Lower leg skin (tissue), 4 donors: ENCODE measurements around the gene NOTCH1. TPM values are rescaled to one million over a fixed set of nuclear protein-coding genes. Genes with fewer than 3 reads are reported as not detected.

Experiments used
- DNase-seq, 2 donors: peaks; one replicate each; pipeline ENCODE4 v3.0.0-alpha.2; 2019; ENCODE audit warnings: low spot score in 2 of 2
- H3K4me3 ChIP-seq: fragments of 200-600 bp; sonication (generic); 2 replicates; pipeline ENCODE4 v1.5.1; 2017; ENCODE audit warnings: mild to moderate bottlenecking, low read depth; ENCODE audit not compliant: poor library complexity, severe bottlenecking
- POLR2A ChIP-seq, 2 donors: fragments of 450-650 bp; IDR thresholded peaks; one replicate each; pipeline ENCODE4 v1.6.1; 2016 to 2017; ENCODE audit warnings: antibody characterized with exemption in 2 of 2, mild to moderate bottlenecking in 1 of 2, moderate library complexity in 1 of 2
- WGBS, 2 donors: methylation state at CpG; one replicate each; pipeline ENCODE4 v1.1.5; 2018; 5-methylcytosine and 5-hydroxymethylcytosine counted together
- intact Hi-C: fragments of 100-400 bp; cut with DNase I; formaldehyde crosslinking; loops from one replicate; pipeline ENCODE4 v1.15.0; 2023; ENCODE audit warnings: low total_unique reads
- total RNA-seq, 4 donors: library from RNA; depleted of rRNA; stranded (reverse); fragments of >200 nt; gene quantifications; one replicate each; pipeline ENCODE4 v1.1.0, GENCODE V29; 2016
- TF ChIP-seq, protein P1 (sequence below), 3 donors: fragments of 450-650 bp; IDR thresholded peaks; one replicate each; pipeline ENCODE4 v1.5.1; 2016; ENCODE audit warnings: antibody characterized with exemption in 3 of 3, mild to moderate bottlenecking in 3 of 3, moderate library complexity in 2 of 3

The NOTCH1 gene
- total RNA-seq, 4 donors from 2014 or later, result 79.7 to 95.3 (median 82.8) TPM

DNA sequence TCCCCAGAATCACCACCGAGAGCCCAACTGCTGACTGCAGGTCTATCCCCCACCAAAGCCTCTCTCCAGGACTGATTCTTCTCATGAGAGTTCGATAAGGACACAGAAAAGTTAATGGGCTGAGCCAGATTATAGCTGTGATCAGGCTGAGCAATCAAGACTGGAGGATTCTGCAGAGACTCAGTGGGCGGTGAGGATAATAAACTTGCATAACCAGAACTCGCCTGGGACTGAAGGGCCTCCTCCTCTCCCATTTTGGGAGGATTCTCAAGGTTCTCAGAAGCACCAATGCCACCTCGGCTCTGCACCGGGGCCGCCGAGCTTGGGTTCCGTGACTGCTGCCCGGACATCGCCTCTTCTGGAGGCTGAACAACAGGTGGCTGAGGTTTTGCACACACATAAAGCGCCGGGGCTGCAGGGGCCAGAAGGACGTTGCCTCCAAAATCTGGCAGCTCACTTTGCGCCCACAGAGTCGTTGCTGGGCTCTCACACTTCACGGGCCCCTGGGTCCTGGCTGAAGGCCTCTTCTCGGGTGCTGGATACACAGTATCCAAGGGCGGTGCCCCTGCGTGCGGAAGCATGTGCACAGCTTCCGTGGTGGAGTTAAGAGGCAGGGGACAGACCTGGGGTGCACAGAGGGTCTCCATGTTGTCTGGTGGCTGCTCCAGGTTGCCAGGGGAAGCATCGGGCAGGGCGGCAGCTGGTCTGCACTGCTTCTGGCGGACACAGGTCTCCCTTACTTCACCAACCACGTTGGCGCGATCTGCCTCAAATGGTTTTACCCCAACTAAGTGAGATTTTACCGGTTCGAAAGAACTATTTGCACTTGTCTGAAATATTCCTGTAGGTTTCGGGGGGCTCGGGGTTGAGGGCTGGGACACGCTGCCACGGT is 70.6 kb downstream of the NOTCH1 start:
- no peak for DNase-seq
- no peak overlapping the region for H3K4me3 ChIP-seq
- intact Hi-C loops, result no loop called here
- 88 to 90% methylated on average over 17 to 33 of the region's 34 CpGs for WGBS, 2 donors
- no peak for TF ChIP-seq POLR2A (IDR thresholded peaks at IDR 0.05)
- TF ChIP-seq, protein P1, sequence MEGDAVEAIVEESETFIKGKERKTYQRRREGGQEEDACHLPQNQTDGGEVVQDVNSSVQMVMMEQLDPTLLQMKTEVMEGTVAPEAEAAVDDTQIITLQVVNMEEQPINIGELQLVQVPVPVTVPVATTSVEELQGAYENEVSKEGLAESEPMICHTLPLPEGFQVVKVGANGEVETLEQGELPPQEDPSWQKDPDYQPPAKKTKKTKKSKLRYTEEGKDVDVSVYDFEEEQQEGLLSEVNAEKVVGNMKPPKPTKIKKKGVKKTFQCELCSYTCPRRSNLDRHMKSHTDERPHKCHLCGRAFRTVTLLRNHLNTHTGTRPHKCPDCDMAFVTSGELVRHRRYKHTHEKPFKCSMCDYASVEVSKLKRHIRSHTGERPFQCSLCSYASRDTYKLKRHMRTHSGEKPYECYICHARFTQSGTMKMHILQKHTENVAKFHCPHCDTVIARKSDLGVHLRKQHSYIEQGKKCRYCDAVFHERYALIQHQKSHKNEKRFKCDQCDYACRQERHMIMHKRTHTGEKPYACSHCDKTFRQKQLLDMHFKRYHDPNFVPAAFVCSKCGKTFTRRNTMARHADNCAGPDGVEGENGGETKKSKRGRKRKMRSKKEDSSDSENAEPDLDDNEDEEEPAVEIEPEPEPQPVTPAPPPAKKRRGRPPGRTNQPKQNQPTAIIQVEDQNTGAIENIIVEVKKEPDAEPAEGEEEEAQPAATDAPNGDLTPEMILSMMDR (IDR thresholded peaks at IDR 0.05), result no peak

DNA sequence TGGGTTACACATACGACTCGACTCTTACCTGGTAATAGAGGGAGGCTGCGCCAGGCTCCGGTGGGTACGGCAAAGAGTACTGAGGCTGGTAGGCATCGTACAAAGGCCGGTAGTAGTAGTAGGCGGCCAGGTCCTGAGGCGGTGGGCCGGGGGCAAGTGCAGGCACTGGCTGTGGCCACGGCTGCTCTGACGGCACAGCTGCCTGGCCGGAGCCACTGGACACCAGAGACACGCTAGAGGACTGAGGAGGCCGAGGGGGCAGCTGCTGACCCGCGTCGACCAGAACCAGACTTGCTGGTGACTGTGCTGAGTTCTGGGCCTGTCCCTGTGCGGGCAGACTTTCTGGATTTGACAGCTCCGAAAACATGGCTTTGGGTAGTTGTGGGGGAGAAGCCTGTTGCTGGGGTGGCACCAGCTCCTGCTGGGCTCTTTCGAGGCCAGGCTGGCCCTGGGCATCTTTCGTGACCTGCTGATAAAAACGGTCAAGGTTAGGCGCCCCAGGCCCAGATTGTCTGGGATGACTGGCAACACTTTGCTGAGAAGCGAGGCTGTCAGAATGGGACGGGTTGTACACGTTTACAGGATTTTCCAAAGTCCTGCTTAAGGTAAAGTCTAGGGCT is 71.7 kb downstream of the NOTCH1 start:
- intact Hi-C loops, result no loop called here
- WGBS, 2 donors, result 96% methylated on average over 23 to 27 of the region's 27 CpGs
- H3K4me3 ChIP-seq, result no peak overlapping the region
- DNase-seq, result no peak
- TF ChIP-seq, protein P1 (IDR thresholded peaks at IDR 0.05), result no peak
- TF ChIP-seq POLR2A (IDR thresholded peaks at IDR 0.05), result no peak

DNA sequence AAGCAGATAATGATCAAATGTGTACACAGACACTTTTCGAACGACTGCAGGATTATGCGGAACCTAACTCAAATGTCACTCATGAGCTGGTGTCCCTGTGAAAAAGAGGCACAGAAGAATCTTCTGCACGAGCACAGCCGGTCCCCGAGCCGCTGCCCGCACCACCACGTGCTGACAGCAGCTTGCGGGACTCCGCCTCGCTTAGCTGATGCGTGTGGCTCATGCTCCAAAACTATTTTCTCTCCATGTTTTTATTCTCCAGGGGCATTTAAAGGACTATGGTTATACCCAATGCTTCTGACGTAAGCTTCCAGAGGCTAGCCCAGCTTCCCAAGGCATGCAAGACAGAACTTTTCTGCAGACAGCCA is 72.5 kb downstream of the NOTCH1 start:
- intact Hi-C loops, result no loop called here
- no peak overlapping the region for H3K4me3 ChIP-seq
- DNase-seq, result no peak
- no peak for TF ChIP-seq POLR2A (IDR thresholded peaks at IDR 0.05)
- TF ChIP-seq, protein P1 (IDR thresholded peaks at IDR 0.05), result no peak
- WGBS, 2 donors, result 92 to 93% methylated on average over 14 of the region's 14 CpGs

DNA sequence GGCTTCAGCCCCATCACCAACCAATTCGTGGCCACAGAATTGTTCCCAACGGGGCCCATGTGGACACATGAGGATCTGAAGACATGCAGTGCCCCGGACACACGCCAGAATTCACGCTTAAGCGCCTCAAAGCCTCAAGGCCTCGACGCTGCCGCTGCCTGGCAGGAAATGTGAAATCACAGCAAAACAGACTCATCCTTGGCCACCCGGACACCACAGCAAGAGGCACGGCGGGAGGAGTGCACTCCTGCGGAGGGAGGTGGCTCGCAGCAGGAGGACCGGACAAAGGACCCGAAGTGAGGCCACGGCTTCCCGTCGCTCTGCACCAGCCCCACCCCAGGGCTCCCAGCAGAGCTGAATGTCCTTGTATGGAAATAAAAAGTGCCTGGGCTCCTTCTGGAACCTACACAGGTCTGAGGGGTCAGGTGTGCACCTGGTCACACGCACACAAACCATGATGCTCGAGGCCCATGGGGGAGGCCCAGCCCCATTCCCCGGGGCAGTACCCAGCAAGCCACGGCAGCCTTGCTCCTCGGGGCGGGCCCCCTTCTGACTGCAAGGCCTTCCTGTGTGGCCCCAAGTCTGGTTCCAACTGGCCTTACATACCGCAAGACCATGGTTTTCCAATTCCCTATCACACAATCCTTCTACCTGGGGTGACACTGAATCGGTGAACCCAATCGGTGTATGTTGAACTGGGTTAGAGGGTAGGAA is 73.1 kb downstream of the NOTCH1 start:
- DNase-seq, result no peak
- intact Hi-C loops, result no loop called here
- no peak for TF ChIP-seq POLR2A (IDR thresholded peaks at IDR 0.05)
- TF ChIP-seq, protein P1 (IDR thresholded peaks at IDR 0.05), result no peak
- H3K4me3 ChIP-seq, result no peak overlapping the region
- 90 to 91% methylated on average over 27 to 28 of the region's 28 CpGs for WGBS, 2 donors

DNA sequence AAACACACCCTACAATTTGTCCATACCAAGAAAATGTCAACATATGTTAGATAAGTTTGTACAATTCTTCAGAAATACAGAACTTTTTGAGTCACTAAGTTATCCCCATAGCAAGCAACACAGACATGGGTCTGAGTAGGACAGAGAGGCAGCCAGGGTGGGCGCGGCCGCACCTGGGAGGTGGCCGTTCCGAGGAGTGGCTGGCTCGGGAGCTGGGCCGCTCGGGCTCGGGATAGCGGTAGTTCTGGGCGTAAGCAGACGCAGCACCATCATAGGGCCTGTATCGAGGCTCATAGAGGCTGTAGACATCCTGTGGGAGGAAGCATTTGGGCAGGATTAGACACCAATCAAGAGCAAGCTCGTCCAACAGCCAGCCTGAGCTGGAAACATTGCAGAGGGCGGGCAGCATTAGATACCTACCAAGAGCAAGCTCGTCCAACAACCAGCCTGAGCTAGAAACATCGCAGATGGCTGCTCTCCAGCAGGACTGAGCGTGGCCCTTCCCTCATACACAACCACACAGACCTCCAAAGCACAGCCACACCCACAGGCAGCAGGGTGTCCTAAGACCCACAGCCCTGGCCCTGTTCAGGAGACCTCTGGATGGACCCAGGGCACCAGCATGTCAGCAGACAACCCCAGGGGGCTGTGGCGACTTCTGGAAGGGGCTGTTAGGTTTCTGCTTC is 73.9 kb downstream of the NOTCH1 start:
- 86 to 87% methylated on average over 18 to 19 of the region's 19 CpGs for WGBS, 2 donors
- no peak for TF ChIP-seq POLR2A (IDR thresholded peaks at IDR 0.05)
- TF ChIP-seq, protein P1 (IDR thresholded peaks at IDR 0.05), result no peak
- DNase-seq, result no peak
- H3K4me3 ChIP-seq, result no peak overlapping the region
- intact Hi-C loops, result no loop called here
